ENCODE results near the gene TMOD4. TPM values are rescaled to one million over a fixed set of nuclear protein-coding genes. Genes with fewer than 3 reads are reported as not detected.
A peak's percentile ranks its signal among the peaks of the same experiment; 100 is the strongest.

Gene TMOD4
- total RNA-seq (2022) (0.84 and 1.3 TPM in 2 replicates), Bru-seq, nascent RNA (percentile 50 among the genes with signal in this experiment), BruChase-seq, experiment 1, labeled RNA remaining after a 2-hour chase (percentile 45 among the genes with signal in this experiment), BruChase-seq, experiment 2, labeled RNA remaining after a 6-hour chase (percentile 44 among the genes with signal in this experiment)
- long read RNA-seq, partial matches to known transcripts = 0 of 1 reads
- long read RNA-seq, other reads (novel, unspliced or antisense) = 1 of 1 reads

- Histone ChIP-seq H3K4me3 (ENCODE audit: low read depth, low read length) (no peak within 1 kb of the TSS), H3K4me1 (no peaks in the 10 kb centered on the region), H3K27me3 (replicated peaks; ENCODE audit: control insufficient read depth, insufficient read depth, low read length) (no peaks in the 10 kb centered on the region), H3K9me3 (no peaks in the 10 kb centered on the region), H3K36me3 (ENCODE audit: control insufficient read depth, insufficient read depth, low read length) (peaks cover 2% of the 10 kb centered on the region; the same call in 1 of the 2 replicates)
- DNase-seq = peak in 1 of 2 experiments; percentile 13
- CTCF ChIA-PET = interaction anchor here (0.9 to 1.0 kb wide), 2 partner anchors 14 to 76 kb away, joined by 3 to 4 read pairs; partner anchors contain the start of gene VPS72
- intact Hi-C loops (cut with micrococcal nuclease; ENCODE audit: unreplicated experiment) = no loop called here
- Mint-ChIP-seq H3K36me3 (ENCODE audit: insufficient read depth, unreplicated experiment) (peaks cover 34% of the 10 kb centered on the region), H3K9me3 (ENCODE audit: unreplicated experiment) (no peaks in the 10 kb centered on the region), H3K4me1 (ENCODE audit: low read depth, unreplicated experiment) (no peaks in the 10 kb centered on the region), H3K27ac (ENCODE audit: unreplicated experiment) (no peak within 1 kb of the TSS), H3K27me3 (ENCODE audit: insufficient read depth, unreplicated experiment) (no peaks in the 10 kb centered on the region), H3K4me3 (ENCODE audit: unreplicated experiment) (no peak within 1 kb of the TSS)
- POLR2A ChIA-PET = no interaction called here
- no TSS peak for BruUV-seq (replicated peaks)
- TF ChIP-seq CTCF (IDR thresholded peaks at IDR 0.05; ENCODE audit: insufficient read depth in 1 of 2, low read depth in 1 of 2, low read length in 1 of 2, severe bottlenecking in 1 of 2, unreplicated experiment in 1 of 2) = peak; percentile 57 to 67
Measured at GRCh38 chr1:151175863-151176262, at the start of gene TMOD4. Gene TMOD4 (minus strand): TSS chr1:151175981. CDS start chr1:151174875, 1,106 bp downstream.

DNA sequence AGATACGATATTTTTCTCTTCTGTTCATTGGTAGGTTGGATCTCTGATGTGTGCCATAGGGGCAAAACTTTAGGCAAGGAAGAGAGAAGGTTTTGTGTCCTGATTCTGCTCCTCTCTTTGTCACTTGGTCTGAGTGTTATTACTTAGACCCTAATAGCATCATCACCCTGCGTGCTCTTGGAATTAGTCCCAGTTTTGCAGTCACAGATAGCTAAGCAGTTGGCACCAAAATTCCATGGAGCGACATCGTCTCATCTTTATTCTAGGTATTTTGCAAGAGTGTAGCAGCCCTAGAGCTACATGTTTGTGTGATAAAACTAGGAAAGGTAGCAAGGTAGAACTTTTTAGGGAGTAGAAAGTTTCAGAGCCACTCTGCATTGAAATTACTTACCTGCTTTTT is 46.3 kb upstream of the TMOD4 start:
- no peak for DNase-seq
- no peaks in the 10 kb centered on the region for H3K27me3 ChIP-seq (replicated peaks; ENCODE audit: control insufficient read depth, insufficient read depth, low read length)
- BruUV-seq (replicated peaks) = no TSS peak
- Mint-ChIP-seq H3K9me3 (ENCODE audit: unreplicated experiment) (no peaks in the 10 kb centered on the region), H3K4me1 (ENCODE audit: low read depth, unreplicated experiment) (no peaks in the 10 kb centered on the region), H3K36me3 (ENCODE audit: insufficient read depth, unreplicated experiment) (peaks cover 88% of the 10 kb centered on the region), H3K27me3 (ENCODE audit: insufficient read depth, unreplicated experiment) (no peaks in the 10 kb centered on the region), H3K4me3 (ENCODE audit: unreplicated experiment) (no peak overlapping the region), H3K27ac (ENCODE audit: unreplicated experiment) (no peak overlapping the region)
- intact Hi-C loops (cut with micrococcal nuclease; ENCODE audit: unreplicated experiment) = no loop called here
- H3K9me3 ChIP-seq = no peaks in the 10 kb centered on the region
- H3K36me3 ChIP-seq (ENCODE audit: control insufficient read depth, insufficient read depth, low read length) = 0 out of 2 replicates have a peak, but pooled peaks cover 2% of the 10 kb centered on the region
- POLR2A ChIA-PET = no interaction called here
- no peak overlapping the region for H3K4me3 ChIP-seq (ENCODE audit: low read depth, low read length)
- no peaks in the 10 kb centered on the region for H3K4me1 ChIP-seq
- no peak for TF ChIP-seq CTCF (IDR thresholded peaks at IDR 0.05; ENCODE audit: insufficient read depth in 1 of 2, low read depth in 1 of 2, low read length in 1 of 2, severe bottlenecking in 1 of 2, unreplicated experiment in 1 of 2)
- CTCF ChIA-PET = no interaction called here

- H3K36me3 Mint-ChIP-seq (ENCODE audit: insufficient read depth, unreplicated experiment) = peaks cover 86% of the 10 kb centered on the region
- POLR2A ChIA-PET = no interaction called here
Measured at GRCh38 chr1:151221616-151222015, 45.8 kb upstream of the TMOD4 start.

More at GRCh38 chr1:151221616-151222015, 45.8 kb upstream of the TMOD4 start:
- Mint-ChIP-seq H3K27me3 (ENCODE audit: insufficient read depth, unreplicated experiment) (no peaks in the 10 kb centered on the region), H3K4me3 (ENCODE audit: unreplicated experiment) (no peak overlapping the region), H3K9me3 (ENCODE audit: unreplicated experiment) (no peaks in the 10 kb centered on the region), H3K4me1 (ENCODE audit: low read depth, unreplicated experiment) (peaks cover 1% of the 10 kb centered on the region), H3K27ac (ENCODE audit: unreplicated experiment) (no peak overlapping the region)
- intact Hi-C loops (cut with micrococcal nuclease; ENCODE audit: unreplicated experiment) = no loop called here
- Histone ChIP-seq H3K36me3 (ENCODE audit: control insufficient read depth, insufficient read depth, low read length) (0 out of 2 replicates have a peak, but pooled peaks cover 2% of the 10 kb centered on the region), H3K9me3 (no peaks in the 10 kb centered on the region), H3K4me3 (ENCODE audit: low read depth, low read length) (no peak overlapping the region), H3K4me1 (no peaks in the 10 kb centered on the region), H3K27me3 (replicated peaks; ENCODE audit: control insufficient read depth, insufficient read depth, low read length) (no peaks in the 10 kb centered on the region)
- TF ChIP-seq CTCF (IDR thresholded peaks at IDR 0.05; ENCODE audit: insufficient read depth in 1 of 2, low read depth in 1 of 2, low read length in 1 of 2, severe bottlenecking in 1 of 2, unreplicated experiment in 1 of 2) = no peak
- no peak for DNase-seq
- BruUV-seq (replicated peaks) = no TSS peak
- CTCF ChIA-PET = no interaction called here
